HG02885 (cell line): ENCODE measurements around the gene CROT.

ENCODE experiments used
- ATAC-seq: cut with Tn5 transposase; IDR thresholded peaks from one replicate; pipeline ENCODE4 v1.9.1; 2021; ENCODE audit warnings: mild to moderate bottlenecking; ENCODE audit not compliant: unreplicated experiment, poor library complexity

Gene CROT, protein sequence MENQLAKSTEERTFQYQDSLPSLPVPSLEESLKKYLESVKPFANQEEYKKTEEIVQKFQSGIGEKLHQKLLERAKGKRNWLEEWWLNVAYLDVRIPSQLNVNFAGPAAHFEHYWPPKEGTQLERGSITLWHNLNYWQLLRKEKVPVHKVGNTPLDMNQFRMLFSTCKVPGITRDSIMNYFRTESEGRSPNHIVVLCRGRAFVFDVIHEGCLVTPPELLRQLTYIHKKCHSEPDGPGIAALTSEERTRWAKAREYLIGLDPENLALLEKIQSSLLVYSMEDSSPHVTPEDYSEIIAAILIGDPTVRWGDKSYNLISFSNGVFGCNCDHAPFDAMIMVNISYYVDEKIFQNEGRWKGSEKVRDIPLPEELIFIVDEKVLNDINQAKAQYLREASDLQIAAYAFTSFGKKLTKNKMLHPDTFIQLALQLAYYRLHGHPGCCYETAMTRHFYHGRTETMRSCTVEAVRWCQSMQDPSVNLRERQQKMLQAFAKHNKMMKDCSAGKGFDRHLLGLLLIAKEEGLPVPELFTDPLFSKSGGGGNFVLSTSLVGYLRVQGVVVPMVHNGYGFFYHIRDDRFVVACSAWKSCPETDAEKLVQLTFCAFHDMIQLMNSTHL

DNA sequence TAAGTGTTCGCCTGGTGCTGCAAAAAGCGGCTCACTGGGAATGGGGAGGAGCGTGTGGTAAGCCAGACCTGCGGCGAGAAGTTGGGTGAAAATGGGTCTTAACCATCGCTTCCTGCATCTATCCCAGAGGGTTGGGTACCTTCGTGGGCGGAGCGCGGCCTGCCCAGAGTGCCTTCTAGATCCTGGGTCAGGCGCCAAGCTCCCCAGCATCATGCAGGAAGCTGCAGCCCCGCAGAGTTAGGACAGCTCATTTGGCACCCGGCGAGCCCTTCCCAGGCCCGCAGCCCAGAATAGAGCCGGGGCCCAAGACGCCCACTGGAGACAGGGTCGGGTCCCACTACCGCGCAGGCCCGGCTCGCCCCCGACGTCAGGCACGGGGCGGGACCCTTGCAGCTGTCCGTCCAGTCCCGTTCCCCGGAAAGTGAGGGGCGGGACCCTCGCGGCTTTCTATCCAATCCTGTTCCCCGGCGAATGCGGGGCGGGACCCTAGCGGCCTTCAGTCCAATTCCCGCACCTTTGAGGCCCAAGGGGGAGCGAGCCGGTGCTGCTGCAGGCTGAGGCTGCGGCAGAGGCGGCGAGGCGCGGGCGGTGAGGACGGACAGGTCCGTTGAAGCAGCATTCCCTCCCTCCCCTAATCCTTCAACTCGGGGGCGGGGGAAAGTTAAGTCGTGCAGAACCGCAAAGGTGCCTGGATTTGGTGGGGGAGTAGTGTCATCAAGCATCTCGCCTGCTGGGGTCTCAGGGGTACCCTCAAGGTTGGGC is at the start of gene CROT:
Gene CROT (plus strand): TSS at position 499 of the 762 bp plus-strand sequence. CDS start 3,405 bp downstream, outside the sequence.
- peak; percentile 98 for ATAC-seq

DNA sequence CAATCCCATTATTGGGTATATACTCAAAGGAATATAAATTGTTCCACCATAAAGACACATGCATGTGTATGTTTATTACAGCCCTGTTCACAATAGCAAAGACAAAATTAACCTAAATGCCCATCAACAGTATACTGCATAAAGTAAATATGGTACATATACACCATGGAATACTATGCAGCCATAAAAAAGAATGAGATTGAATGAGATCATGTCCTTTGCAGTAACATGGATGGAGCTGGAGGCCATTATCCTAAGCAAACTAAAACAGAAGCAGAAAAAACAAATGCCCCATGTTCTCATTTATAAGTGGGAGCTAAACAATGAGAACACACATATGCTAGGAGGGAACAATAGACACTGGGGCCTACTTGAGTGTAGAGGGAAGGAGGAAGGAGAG is 44.7 kb upstream of the CROT start:
- no peak for ATAC-seq

DNA sequence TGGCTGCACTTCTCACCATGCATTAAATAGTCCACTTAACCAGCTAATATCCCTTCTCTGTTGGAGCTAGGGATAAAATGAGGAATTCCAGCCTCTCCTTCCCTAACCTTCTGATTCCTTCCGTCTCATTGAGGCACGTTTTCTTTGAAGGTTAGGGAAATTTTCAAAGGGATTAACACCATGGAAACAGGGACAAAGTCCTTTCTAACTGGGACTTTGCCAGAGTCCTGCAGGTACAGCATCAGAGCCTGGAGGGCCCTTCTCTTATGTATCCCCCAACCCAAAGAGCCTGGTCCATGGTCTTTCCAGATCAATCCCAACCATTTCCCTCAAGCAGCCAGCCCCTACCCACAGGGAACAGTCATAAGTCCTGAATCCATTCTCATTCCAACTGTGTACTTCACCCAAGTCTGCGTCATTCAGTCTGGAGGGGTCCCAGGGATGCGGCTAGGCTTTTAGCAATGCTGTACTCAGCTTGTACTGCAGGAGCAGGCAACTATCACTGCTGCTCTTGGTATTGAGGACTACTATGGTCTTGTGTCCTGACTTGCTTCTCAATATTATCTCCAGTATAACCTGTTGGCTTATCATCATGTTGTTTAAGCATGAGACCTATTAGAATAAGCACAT is 34.6 kb upstream of the CROT start:
- ATAC-seq: no peak

DNA sequence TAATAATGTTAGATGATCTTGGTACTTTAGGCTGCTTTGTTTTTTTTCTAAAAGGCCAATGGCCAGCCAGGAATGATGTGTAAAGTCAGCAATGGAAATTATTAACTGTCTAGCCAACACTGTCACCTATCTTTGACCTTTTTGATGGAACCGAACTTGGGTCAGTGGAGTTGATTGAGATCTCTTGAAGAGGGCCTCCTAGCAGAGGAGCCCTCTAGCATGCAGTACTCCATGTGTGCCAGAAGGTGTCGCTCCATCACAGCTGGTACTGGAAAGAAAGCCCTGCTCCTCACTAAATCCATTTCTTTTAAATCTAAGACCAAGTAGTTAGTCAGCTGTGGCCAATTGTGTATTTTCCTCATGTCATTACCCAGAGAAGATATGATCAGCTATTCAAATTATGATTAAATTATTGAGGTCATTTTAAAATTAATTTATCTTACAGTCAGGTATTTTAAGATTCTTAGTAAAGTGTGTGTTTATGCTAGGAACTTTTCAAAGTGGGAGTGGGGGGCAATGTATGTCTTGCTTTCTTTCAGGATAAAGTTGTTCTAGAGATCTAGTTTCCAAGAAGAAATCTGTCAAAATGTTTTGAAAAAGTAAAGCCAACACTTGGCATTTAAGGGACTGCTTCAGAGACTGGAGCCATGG is 33.1 kb upstream of the CROT start:
- ATAC-seq: peak; percentile 63

DNA sequence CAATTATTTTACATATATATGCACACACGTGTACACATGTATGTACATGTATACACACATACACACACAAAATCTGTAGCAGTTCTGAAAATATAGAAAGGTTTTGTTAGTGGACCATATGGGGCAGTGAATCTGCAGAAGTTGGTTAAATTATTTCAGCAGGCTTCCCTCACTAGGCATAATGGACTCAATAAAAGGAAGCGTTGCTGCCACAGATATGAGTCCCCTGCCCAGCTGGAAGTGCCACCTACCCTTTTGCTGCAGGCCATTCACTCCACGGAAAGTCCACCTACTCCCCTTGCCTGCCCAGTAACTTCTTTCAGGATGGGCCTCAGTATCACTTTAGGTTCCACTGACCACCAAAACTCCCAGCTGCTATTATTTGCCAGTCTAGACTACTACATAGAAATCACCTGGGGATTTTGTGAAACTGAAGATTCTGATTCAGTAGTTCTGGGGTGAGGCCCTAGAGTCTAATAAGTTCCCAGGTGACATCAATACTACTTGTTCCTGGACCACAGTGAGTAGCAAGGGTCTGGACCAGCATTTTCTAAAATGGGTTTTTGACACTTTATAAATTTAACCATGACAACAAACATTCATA is 29.3 kb upstream of the CROT start:
- peak; percentile 84 for ATAC-seq

DNA sequence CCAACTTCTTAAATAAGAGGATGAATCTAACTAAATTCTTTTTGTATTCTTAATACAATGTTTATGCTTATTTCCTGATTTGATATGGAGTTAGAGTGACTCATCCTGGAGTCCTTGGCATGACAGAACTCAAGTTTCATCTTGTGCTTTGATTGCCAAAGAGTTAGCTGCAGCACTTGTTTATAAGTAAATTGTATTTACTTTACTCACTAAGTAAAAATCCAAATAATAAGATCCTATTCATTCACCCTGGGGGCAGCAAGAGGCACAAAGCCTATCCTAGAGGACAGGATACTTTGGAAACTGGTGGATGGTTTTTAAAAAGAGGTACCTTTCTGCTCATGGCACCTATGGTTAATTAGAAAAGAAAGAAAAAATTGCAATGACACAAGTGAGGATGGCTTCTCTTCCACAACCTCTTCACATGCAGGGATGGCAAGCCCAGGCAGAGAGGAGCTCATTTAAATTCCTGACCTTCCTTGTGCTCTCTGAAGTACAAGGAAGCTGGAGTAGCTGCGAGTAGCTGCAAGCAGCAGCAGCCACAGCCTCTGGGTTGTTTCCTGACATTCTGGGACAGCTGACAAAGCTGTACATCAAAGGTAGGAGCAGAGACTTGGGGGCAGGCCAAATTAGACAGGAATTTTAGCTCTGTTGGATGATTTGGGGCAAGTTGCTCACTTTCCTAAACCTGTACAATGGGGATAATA is 28.5 kb upstream of the CROT start:
- ATAC-seq: no peak

DNA sequence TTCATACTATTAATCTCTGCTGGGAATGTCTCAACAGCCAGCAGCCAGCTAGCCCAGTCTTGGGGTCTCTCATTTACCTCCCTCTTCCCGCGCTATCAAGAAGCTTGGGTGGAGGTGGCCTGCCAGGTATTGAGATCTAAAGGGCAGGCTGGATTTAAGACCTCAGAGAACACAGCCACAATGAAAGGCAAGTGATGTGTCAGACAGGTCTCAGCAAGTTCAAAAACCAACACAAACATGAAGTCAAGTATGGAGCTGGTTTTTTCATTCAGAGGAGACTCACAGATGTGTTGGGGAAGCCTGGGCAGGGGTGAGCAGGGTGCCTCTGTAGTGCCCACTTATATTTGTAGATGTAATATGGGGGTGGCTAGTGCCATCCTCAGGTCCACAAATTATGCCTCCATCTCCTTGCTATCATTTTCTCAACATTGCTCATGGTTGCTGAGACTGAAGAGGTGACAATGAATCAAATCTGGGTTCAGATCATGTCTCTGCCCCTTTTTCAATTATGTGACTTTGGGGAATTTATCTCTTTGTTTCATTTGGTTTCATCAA is 27.7 kb upstream of the CROT start:
- no peak for ATAC-seq

DNA sequence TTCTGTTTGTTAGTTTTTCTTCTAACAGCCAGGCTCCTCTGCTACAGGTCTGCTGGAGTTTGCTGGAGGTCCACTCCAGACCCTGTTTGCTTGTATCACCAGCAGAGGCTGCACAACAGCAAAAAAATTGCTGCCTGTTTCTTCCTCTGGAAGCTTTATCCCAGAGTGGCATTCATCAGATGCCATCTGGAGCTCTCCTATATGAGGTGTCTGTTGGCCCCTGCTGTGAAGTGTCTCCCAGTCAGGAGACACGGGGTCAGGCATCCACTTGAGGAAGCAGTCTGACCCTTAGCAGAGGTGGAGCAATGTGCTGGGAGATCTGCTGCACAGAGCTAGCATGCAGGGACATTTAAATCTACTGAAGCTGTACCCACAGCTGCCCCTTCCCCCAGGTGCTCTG is 26.7 kb upstream of the CROT start:
- peak; percentile 19 for ATAC-seq

DNA sequence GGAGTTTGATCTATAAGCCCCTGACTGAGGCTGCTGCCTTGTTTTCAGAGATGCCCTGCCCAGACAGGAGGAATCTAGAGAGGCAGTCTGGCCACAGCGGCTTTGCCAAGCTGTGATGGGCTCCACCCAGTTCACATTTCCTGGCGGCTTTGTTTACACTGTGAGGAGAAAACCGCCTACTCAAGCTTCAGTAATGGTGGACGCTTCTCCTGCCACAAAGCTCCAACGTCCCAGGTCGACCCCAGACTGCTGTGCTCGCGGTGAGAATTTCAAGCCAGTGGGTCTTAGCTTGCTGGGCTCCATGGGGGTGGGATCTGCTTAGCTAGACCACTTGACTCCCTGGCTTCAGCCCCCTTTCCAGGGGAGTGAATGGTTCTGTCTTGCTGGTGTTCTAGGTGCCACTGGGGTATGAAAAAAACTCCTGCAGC is 26.3 kb upstream of the CROT start:
- ATAC-seq: peak; percentile 37

DNA sequence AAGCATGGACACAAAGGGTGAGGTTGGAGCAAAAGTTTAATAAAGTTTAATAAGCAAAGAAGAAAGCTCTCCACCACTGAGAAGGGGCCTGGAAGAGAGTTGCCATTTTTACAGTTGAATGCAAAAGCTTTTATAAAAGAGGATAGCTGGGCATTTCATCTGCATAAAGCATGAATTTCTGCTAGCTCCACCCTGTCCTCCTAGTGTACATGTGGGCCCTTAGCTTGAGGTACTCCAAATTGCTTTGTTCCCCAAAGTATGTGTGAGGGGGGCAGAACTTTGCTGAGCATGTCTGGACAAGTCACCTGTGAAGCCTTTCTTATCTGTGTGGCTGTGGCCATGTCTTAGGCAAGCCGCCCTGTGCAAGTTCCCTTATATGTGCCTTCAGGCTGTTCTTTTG is 22.6 kb upstream of the CROT start:
- no peak for ATAC-seq

DNA sequence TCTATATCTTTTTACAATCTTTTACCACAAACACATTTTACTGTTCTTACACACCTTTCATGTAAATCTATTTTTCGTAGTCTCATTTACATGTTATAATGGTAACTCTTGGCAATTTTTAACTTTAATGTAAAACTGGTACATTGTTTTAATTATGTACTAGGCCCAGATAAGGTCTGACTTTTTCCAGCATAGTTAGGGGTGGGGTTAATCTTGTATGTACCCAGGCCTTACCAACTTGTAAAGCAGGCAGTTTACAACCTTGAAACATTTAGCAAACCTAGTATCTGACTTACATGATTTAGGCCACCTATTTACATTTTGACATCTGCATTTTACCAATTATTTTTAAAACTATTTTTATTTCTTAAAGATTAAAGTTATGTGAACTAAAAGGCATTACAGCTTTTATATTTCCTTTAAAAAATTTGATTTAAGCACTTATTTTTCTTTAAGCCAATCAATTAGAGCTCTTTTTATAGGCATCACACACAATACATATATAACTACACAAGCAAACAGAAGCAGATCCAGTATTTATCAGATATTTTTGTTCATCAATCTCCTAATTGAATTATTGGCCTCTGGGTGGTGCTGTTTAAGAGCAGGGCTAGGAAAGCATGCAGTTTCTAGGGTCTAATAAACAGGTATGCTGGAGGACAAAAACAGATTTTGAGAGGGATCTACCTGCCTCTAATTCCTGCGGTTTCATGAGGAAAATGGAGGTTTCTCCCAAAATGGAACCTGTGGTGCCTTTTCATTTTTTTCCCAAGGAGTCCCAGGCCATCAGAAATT is 19.7 kb upstream of the CROT start:
- no peak for ATAC-seq

DNA sequence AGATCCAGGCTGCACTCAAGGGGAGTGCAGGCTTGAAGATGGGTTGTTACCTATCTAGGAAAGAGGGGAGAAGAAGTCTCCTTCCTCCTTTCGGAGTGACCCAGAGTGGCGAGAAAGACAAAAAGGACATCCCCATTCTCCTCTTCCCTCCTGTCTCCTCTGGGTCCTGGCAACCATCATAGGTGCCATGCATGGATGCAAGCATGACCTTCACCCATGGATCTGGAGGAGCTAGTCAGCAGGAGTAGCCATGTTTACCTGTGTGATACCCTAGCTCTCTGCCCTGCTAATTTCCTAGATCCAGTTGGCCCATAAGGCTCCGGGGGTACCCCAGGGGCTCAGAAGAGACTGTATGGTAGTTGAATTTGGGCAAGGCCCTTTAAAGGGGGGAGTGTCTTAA is 17.2 kb upstream of the CROT start:
- no peak for ATAC-seq

DNA sequence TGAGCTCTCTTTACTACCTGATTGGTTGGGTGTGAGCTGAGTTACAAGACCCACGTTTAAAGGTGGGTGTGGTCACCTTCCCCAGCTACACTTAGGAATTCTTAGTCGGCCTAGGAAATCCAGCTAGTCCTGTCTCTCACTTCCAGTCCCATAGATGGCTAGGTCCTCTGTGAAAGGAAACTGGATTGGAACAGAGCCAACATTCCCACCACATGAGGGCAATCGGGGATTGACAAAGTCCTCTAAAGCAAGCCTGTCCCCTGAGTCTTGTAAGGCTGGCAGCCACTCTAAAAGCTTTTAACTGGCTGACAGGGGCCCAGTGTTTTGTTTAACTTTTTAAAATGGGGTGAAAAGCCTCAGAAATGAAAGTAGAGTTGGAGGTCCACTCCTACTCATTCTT is 15.1 kb upstream of the CROT start:
- no peak for ATAC-seq

DNA sequence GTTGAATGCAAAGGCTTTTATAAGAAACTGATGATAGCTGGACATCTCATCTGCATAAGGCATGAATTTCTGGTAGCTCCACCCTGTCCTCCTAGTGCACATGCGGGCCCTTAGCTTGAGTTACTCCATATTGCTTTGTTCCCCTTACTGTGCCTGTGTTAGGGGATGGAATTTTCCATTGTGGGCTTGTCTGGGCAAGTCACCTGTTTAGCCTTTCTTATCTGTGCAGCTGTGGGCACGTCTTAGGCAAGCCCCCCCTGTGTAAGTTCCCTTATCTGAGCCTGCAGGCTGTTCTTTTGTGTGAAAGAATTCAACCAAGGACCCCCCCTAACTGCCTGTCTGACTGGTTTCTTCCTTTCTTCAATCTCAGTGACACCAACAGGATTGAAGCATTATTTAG is 14.5 kb upstream of the CROT start:
- ATAC-seq: no peak

DNA sequence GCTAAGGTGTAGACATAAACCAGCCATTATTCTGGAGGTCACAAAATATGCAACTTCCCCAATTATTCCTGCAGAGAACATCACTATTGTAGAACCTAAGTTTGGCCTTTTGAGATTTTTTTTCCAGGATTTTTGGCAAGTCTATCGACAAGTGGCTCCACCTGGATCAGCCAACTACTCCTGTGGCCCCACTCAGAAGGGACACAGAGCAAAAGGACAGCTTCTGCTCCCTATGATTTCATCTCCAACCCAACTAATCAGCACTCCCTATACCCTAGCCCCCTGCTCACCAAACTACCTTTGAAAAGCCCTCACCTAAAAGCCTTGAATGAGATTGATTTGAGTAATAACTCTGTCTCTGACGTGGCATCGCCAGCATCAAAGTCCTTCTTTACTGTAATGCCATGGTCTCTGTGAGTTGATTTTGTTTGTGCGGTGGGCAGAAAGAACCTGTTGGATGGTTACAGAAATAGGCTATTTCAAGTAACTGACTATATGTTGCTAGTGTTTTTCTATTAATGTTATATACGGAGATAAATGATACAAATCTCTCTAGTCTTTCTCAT is 13.7 kb upstream of the CROT start:
- ATAC-seq: no peak

DNA sequence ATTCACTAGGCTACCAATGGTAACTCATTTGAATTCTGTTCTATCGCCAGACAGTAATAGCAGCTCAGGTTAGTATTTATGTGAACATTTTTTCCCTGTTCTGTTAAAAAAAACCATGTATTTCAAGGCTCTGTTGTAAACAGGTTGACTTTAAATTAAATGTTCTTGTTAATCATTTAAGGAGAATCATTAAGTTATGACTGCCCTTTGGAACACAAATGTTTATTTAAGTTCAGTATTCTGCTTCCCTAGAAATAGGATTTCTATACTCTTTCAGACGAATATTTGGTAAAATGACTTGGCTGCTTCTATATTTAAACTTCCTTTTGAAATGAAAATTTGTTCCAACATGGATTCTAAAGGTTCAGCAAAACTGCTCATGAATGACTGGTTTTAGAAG is 13.1 kb upstream of the CROT start:
- ATAC-seq: no peak

DNA sequence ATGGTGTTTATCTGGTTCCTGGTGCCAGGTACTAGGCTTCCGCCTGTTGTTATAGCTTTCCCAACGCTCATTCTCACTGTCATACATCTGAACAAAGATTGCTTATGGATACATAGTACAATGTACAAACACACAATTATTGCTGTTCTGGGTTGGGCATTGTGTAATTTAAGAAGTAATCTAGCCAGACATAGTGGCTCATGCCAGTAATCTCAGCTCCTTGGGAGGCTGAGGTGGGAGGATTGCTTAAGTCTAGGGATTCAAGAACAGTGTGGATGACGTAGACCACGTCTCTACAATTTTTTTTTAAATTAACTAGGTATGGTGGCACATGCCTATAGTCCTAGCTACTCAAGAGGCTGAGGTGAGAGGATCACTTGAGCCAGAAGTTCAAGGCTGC is 9.3 kb upstream of the CROT start:
- no peak for ATAC-seq

DNA sequence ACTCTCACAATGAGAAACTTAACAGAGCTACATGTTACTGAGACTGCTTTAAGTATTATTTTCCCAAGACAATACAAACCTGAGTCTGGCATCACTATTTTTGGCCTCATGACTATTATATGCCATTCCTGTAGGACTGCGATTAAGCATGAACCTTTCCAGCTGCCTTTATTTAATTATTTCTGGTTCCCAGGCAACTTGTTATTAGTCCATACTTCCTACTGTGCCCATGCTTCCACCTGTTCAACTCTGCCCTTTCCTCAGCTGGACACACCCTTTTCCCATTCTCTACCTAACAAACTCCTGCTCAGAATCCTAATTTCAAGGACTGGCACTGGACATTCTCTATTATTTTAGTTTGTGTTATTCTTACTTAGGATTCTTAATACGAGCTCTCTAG is 8.1 kb upstream of the CROT start:
- no peak for ATAC-seq
